Gastrocnemius medialis (tissue), 4 donors: ENCODE data around the gene OSTN. TPM values are rescaled to one million over a fixed set of nuclear protein-coding genes. Genes with fewer than 3 reads are reported as not detected.

Source experiments
- ATAC-seq, 2 donors: fragments of 150-250 bp; one replicate each; pipeline ENCODE4 v1.9.1; 2016
- DNase-seq, 2 donors: peaks; one replicate each; pipeline ENCODE4 v3.0.0-alpha.2; 2019
- H3K27ac ChIP-seq, 4 donors: fragments of 200-600 bp; sonication (generic); 1 replicate in 1 of 4; 2 replicates in 3 of 4; pipeline ENCODE4 v1.5.1; 2016 to 2018; ENCODE audit warnings: mild to moderate bottlenecking in 2 of 4, moderate library complexity in 1 of 4
- H3K27me3 ChIP-seq, 3 donors: fragments of 200-600 bp; sonication (generic) in 2 of 3; 1 replicate in 1 of 3; 2 replicates in 2 of 3; pipeline versions ENCODE4 v1.5.1 to v1.6.0; 2016 to 2019; ENCODE audit warnings: mild to moderate bottlenecking in 1 of 3, moderate library complexity in 1 of 3
- H3K36me3 ChIP-seq, 2 donors: fragments of 200-600 bp; sonication (generic) in 1 of 2; one replicate each; pipeline ENCODE4 v1.5.1; 2017 to 2018
- H3K4me1 ChIP-seq, 2 donors: fragments of 200-600 bp; sonication (generic) in 1 of 2; one replicate each; pipeline ENCODE4 v1.5.1; 2016 to 2017; ENCODE audit warnings: mild to moderate bottlenecking in 2 of 2
- H3K4me3 ChIP-seq, 4 donors: fragments of 200-600 bp; sonication (generic) in 3 of 4; 1 replicate in 1 of 4; 2 replicates in 3 of 4; pipeline ENCODE4 v1.5.1; 2016 to 2019; ENCODE audit warnings: mild to moderate bottlenecking in 2 of 4
- H3K9me3 ChIP-seq, 3 donors: fragments of 200-600 bp; sonication (generic) in 2 of 3; 1 replicate in 1 of 3; 2 replicates in 2 of 3; pipeline ENCODE4 v1.5.1; 2016 to 2019
- POLR2A ChIP-seq, 2 donors: fragments of 450-650 bp; IDR thresholded peaks; one replicate each; pipeline ENCODE4 v1.6.1; 2017; ENCODE audit warnings: antibody characterized with exemption in 2 of 2, mild to moderate bottlenecking in 2 of 2, moderate library complexity in 2 of 2
- in situ Hi-C, 4 donors: fragments of 200-750 bp; cut with MboI; loops; one replicate each; pipeline versions ENCODE4 v1.15.0 to v1.8.0; 2017; ENCODE audit warnings: low sequenced_read_pairs in 4 of 4
- intact Hi-C: fragments of 100-400 bp; cut with DNase I; formaldehyde crosslinking; loops from one replicate; pipeline ENCODE4 v1.15.1; 2023; ENCODE audit warnings: low total_unique reads
- total RNA-seq, 4 donors: library from RNA; depleted of rRNA; stranded (reverse); fragments of >200 nt; gene quantifications; one replicate each; pipeline versions ENCODE4 v1.1.0 to v1.2.3, GENCODE V29; 2016
- TF ChIP-seq, protein P1 (sequence below), 5 experiments: fragments of 450-650 bp in 3 of 5; fragments of 200-600 bp in 2 of 5; sonication (generic) in 2 of 5; IDR thresholded peaks in 4 of 5; conservative IDR thresholded peaks in 1 of 5; 1 replicate in 4 of 5; 2 replicates in 1 of 5; pipeline ENCODE4 v1.5.1; 2016 to 2019; ENCODE audit warnings: antibody characterized with exemption in 5 of 5, mild to moderate bottlenecking in 3 of 5, moderate library complexity in 3 of 5

Gene OSTN
- total RNA-seq, 4 donors from 2014 or later = 0.07 TPM; not detected in 3

- in situ Hi-C loops (no loop called here), intact Hi-C loops (no loop called here)
- Histone ChIP-seq H3K36me3 (no peaks in the 10 kb centered on the region), H3K27me3 (no peaks in the 10 kb centered on the region), H3K4me3 (no peak overlapping the region), H3K4me1 (no peaks in the 10 kb centered on the region), H3K9me3 (no peaks in the 10 kb centered on the region), H3K27ac (no peak overlapping the region)
- no peak for TF ChIP-seq POLR2A (IDR thresholded peaks at IDR 0.05)
- TF ChIP-seq, protein P1, sequence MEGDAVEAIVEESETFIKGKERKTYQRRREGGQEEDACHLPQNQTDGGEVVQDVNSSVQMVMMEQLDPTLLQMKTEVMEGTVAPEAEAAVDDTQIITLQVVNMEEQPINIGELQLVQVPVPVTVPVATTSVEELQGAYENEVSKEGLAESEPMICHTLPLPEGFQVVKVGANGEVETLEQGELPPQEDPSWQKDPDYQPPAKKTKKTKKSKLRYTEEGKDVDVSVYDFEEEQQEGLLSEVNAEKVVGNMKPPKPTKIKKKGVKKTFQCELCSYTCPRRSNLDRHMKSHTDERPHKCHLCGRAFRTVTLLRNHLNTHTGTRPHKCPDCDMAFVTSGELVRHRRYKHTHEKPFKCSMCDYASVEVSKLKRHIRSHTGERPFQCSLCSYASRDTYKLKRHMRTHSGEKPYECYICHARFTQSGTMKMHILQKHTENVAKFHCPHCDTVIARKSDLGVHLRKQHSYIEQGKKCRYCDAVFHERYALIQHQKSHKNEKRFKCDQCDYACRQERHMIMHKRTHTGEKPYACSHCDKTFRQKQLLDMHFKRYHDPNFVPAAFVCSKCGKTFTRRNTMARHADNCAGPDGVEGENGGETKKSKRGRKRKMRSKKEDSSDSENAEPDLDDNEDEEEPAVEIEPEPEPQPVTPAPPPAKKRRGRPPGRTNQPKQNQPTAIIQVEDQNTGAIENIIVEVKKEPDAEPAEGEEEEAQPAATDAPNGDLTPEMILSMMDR (IDR thresholded peaks at IDR 0.05 in 4 of 5, conservative IDR thresholded peaks at IDR 0.05 in 1 of 5) = no peak
- ATAC-seq = no peak
- DNase-seq = no peak
Measured at GRCh38 chr3:191198480-191198879, 561 bp upstream of the OSTN start.

DNA sequence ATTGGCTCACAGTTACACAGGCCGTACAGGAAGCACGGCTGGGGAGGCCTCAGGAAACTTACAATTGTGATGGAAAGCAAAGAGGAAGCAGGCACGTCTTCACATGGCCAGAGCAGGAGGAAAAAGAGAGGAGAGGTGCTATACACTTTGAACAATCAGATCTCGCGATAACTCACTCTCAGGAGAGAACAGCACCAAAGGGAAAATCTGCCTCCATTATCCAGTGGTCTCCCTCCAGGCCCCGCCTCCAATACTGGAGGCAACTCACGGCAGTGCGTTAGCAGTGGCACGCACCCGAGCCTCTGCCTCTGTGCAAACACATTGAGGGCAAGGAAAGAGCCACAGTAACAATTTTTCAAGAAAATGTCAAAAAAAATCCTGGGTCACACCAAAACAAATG lies 11.0 kb downstream of the OSTN start:
- H3K36me3 ChIP-seq = no peaks in the 10 kb centered on the region

DNA sequence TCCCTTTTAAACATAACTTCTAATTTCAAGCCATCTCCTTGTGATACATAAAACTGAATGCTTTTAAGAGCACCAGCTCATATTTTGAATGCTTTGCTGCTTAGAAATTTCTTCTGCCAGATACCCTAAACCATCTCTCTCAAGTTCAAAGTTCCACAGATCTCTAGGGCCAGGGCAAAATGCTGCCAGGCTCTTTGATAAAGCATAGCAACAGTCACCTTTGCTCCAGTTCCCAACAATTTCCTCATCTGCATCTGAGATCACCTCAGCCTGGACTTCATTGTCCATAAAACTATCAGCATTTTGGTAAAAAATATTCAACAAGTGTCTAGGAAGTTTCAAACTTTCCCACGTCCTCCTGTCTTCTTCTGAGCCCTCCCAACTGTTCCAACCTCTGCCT lies 17.5 kb downstream of the OSTN start:
- H3K27me3 ChIP-seq = no peaks in the 10 kb centered on the region
- no peaks in the 10 kb centered on the region for H3K36me3 ChIP-seq
- DNase-seq (no peak), ATAC-seq (no peak)
- no peaks in the 10 kb centered on the region for H3K9me3 ChIP-seq
- no peak for TF ChIP-seq POLR2A (IDR thresholded peaks at IDR 0.05)
- TF ChIP-seq, protein P1 (IDR thresholded peaks at IDR 0.05 in 4 of 5, conservative IDR thresholded peaks at IDR 0.05 in 1 of 5) = no peak
- H3K4me1 ChIP-seq = no peaks in the 10 kb centered on the region
- intact Hi-C loops = no loop called here
- in situ Hi-C loops = no loop called here
- H3K27ac ChIP-seq = no peak overlapping the region
- H3K4me3 ChIP-seq = no peak overlapping the region

More for the DNA sequence above, 11.0 kb downstream of the OSTN start:
- no peaks in the 10 kb centered on the region for H3K27me3 ChIP-seq
- ATAC-seq (no peak), DNase-seq (no peak)
- H3K4me3 ChIP-seq = no peak overlapping the region
- intact Hi-C loops (no loop called here), in situ Hi-C loops (no loop called here)
- H3K27ac ChIP-seq = no peak overlapping the region
- no peaks in the 10 kb centered on the region for H3K4me1 ChIP-seq
- no peak for TF ChIP-seq POLR2A (IDR thresholded peaks at IDR 0.05)
- TF ChIP-seq, protein P1 (IDR thresholded peaks at IDR 0.05 in 4 of 5, conservative IDR thresholded peaks at IDR 0.05 in 1 of 5) = no peak
- no peaks in the 10 kb centered on the region for H3K9me3 ChIP-seq

- DNase-seq = no peak
Measured at GRCh38 chr3:191217301-191217700, 18.3 kb downstream of the OSTN start.

More at GRCh38 chr3:191217301-191217700, 18.3 kb downstream of the OSTN start:
- Histone ChIP-seq H3K4me3 (no peak overlapping the region), H3K36me3 (no peaks in the 10 kb centered on the region), H3K9me3 (no peaks in the 10 kb centered on the region), H3K27ac (no peak overlapping the region), H3K27me3 (no peaks in the 10 kb centered on the region), H3K4me1 (no peaks in the 10 kb centered on the region)
- TF ChIP-seq POLR2A (IDR thresholded peaks at IDR 0.05) = no peak
- TF ChIP-seq, protein P1 (IDR thresholded peaks at IDR 0.05 in 4 of 5, conservative IDR thresholded peaks at IDR 0.05 in 1 of 5) = no peak
- no peak for ATAC-seq
- in situ Hi-C loops (no loop called here), intact Hi-C loops (no loop called here)
